Esophagus squamous epithelium (tissue), 4 donors: ENCODE measurements around the gene RDH5.

Experiments
- POLR2A ChIP-seq, 4 donors: fragments of 450-650 bp; IDR thresholded peaks; one replicate each; pipeline ENCODE4 v1.6.1; 2017; ENCODE audit warnings: antibody characterized with exemption in 4 of 4, mild to moderate bottlenecking in 4 of 4, moderate library complexity in 3 of 4
- TF ChIP-seq, protein P1 (sequence below), 6 experiments: fragments of 450-650 bp in 4 of 6; fragments of 200-600 bp in 2 of 6; sonication (generic) in 2 of 6; IDR thresholded peaks; one replicate each; pipeline ENCODE4 v1.5.1; 2016 to 2019; ENCODE audit warnings: antibody characterized with exemption in 6 of 6, mild to moderate bottlenecking in 4 of 6, moderate library complexity in 4 of 6

DNA sequence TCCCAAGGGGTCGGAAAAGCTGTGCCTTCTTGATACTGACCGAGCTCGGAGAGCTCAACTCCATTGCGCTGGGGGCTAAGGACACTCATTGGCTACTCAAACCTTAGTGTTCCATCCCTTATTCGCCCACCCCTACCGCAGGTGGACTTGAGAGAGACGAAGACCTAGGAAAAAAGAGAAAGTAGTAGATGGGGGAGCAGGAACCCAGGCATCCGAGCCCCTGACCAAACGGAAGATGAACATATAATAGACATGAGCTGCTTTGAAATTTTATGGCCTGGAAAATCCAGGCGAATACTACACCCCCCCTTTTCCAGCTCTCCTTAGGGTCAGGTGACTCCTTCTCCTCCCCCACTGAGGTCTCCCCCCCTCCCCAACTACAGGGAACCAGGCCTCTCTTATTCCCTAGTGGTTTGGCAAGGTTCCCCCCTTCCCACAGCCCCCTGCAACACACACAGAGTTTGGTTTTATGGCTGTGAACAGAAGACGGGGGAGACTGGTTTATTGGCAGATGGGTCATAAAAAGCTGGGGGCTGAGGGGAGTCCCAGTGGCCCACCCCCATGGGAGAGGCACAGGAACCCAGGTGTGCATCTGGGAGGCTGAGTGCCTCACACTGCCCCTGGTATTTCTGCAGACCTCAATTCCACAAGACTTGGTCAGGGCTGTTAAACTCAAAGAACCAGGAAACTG is 24.3 kb downstream of the RDH5 start:
- TF ChIP-seq, protein P1, sequence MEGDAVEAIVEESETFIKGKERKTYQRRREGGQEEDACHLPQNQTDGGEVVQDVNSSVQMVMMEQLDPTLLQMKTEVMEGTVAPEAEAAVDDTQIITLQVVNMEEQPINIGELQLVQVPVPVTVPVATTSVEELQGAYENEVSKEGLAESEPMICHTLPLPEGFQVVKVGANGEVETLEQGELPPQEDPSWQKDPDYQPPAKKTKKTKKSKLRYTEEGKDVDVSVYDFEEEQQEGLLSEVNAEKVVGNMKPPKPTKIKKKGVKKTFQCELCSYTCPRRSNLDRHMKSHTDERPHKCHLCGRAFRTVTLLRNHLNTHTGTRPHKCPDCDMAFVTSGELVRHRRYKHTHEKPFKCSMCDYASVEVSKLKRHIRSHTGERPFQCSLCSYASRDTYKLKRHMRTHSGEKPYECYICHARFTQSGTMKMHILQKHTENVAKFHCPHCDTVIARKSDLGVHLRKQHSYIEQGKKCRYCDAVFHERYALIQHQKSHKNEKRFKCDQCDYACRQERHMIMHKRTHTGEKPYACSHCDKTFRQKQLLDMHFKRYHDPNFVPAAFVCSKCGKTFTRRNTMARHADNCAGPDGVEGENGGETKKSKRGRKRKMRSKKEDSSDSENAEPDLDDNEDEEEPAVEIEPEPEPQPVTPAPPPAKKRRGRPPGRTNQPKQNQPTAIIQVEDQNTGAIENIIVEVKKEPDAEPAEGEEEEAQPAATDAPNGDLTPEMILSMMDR (IDR thresholded peaks at IDR 0.05): no peak
- TF ChIP-seq POLR2A (IDR thresholded peaks at IDR 0.05): no peak
